CD14-positive monocyte (primary cell): ENCODE data around the gene NEFH. TPM values are rescaled to one million over a fixed set of nuclear protein-coding genes. Genes with fewer than 3 reads are reported as not detected.
A peak's percentile ranks its signal among the peaks of the same experiment; 100 is the strongest.

Experiments
- DNase-seq, 3 donors: peaks; one replicate each; pipeline ENCODE4 v3.0.0-alpha.2; 2011 to 2022
- H2AFZ ChIP-seq: 2 replicates; pipeline ENCODE4 v1.6.0; 2012; ENCODE audit warnings: mild to moderate bottlenecking, low read depth, low read length, inconsistent platforms; ENCODE audit not compliant: insufficient read depth, poor library complexity, severe bottlenecking
- H3K27ac ChIP-seq, 2 donors: 1 replicate in 1 of 2; 2 replicates in 1 of 2; pipeline ENCODE4 v1.5.1; 2012 to 2013; ENCODE audit warnings: low read length in 2 of 2, control low read depth in 1 of 2, inconsistent platforms in 1 of 2, low read depth in 1 of 2, mild to moderate bottlenecking in 1 of 2
- H3K27me3 ChIP-seq, 2 donors: one replicate each; pipeline versions ENCODE4 v1.6.0 to v1.6.1; 2011 to 2013; ENCODE audit warnings: low read length in 2 of 2; ENCODE audit not compliant: control insufficient read depth in 2 of 2, insufficient read depth in 2 of 2
- H3K36me3 ChIP-seq, 2 donors: replicated peaks in 1 of 2; 1 replicate in 1 of 2; 2 replicates in 1 of 2; pipeline versions ENCODE4 v1.5.1 to v1.6.1; 2012 to 2013; ENCODE audit warnings: low read length in 2 of 2, control low read depth in 1 of 2, inconsistent platforms in 1 of 2, mild to moderate bottlenecking in 1 of 2; ENCODE audit not compliant: insufficient read depth in 2 of 2, control insufficient read depth in 1 of 2
- H3K4me1 ChIP-seq, 2 donors: 1 replicate in 1 of 2; 2 replicates in 1 of 2; pipeline versions ENCODE4 v1.5.1 to v1.6.1; 2012 to 2013; ENCODE audit warnings: low read length in 2 of 2, control low read depth in 1 of 2, inconsistent platforms in 1 of 2, mild to moderate bottlenecking in 1 of 2, moderate library complexity in 1 of 2; ENCODE audit not compliant: insufficient read depth in 2 of 2, control insufficient read depth in 1 of 2
- H3K4me2 ChIP-seq: replicated peaks from 2 replicates; pipeline ENCODE3; 2012; ENCODE audit warnings: low read length, moderate library complexity, mild to moderate bottlenecking; ENCODE audit not compliant: poor library complexity, severe bottlenecking; ENCODE audit errors: extremely low read depth
- H3K4me3 ChIP-seq, 3 experiments: fragments of 200-600 bp in 1 of 3; sonication (generic) in 1 of 3; replicated peaks in 1 of 3; 1 replicate in 2 of 3; 2 replicates in 1 of 3; pipeline ENCODE4 v1.5.1; 2011 to 2013; ENCODE audit warnings: low read length in 3 of 3, mild to moderate bottlenecking in 3 of 3, control low read depth in 2 of 3, low read depth in 2 of 3, inconsistent platforms in 1 of 3, moderate library complexity in 1 of 3
- H3K79me2 ChIP-seq: 2 replicates; pipeline ENCODE4 v1.6.0; 2012; ENCODE audit warnings: mild to moderate bottlenecking, control low read depth, inconsistent platforms, low read length, moderate library complexity; ENCODE audit not compliant: insufficient read depth
- H3K9ac ChIP-seq: 2 replicates; pipeline ENCODE4 v1.6.0; 2017; ENCODE audit warnings: low read length, mild to moderate bottlenecking; ENCODE audit not compliant: insufficient read depth, poor library complexity, severe bottlenecking
- H3K9me3 ChIP-seq, 2 donors: replicated peaks in 1 of 2; 1 replicate in 1 of 2; 2 replicates in 1 of 2; pipeline versions ENCODE4 v1.5.1 to v1.6.1; 2012 to 2013; ENCODE audit warnings: low read length in 2 of 2, control low read depth in 1 of 2; ENCODE audit not compliant: control insufficient read depth in 1 of 2, insufficient read depth in 1 of 2
- H4K20me1 ChIP-seq: 2 replicates; pipeline ENCODE4 v1.6.0; 2012; ENCODE audit warnings: mild to moderate bottlenecking, low read length, control low read depth, moderate library complexity; ENCODE audit not compliant: insufficient read depth
- H3K27ac Mint-ChIP-seq, 7 donors: one replicate each; pipeline ENCODE4 v1.8.0; 2020; ENCODE audit warnings: mild to moderate bottlenecking in 7 of 7, mixed read lengths in 7 of 7, moderate library complexity in 6 of 7, inconsistent platforms in 2 of 7
- H3K27me3 Mint-ChIP-seq, 3 donors: one replicate each; pipeline ENCODE4 v1.8.0; 2021 to 2022; ENCODE audit warnings: low read depth in 3 of 3, mild to moderate bottlenecking in 3 of 3, mixed read lengths in 3 of 3, moderate library complexity in 3 of 3, inconsistent platforms in 1 of 3
- H3K36me3 Mint-ChIP-seq, 2 donors: one replicate each; pipeline ENCODE4 v1.8.0; 2020; ENCODE audit warnings: mixed read lengths in 2 of 2, inconsistent platforms in 1 of 2, mild to moderate bottlenecking in 1 of 2
- H3K4me1 Mint-ChIP-seq: one replicate; pipeline ENCODE4 v1.8.0; 2020; ENCODE audit warnings: mild to moderate bottlenecking, mixed read lengths
- H3K4me3 Mint-ChIP-seq, 2 donors: one replicate each; pipeline ENCODE4 v1.8.0; 2020; ENCODE audit warnings: mild to moderate bottlenecking in 2 of 2, mixed read lengths in 2 of 2, moderate library complexity in 1 of 2
- H3K9me3 Mint-ChIP-seq, 7 donors: one replicate each; pipeline ENCODE4 v1.8.0; 2020 to 2022; ENCODE audit warnings: mixed read lengths in 7 of 7, mild to moderate bottlenecking in 6 of 7, moderate library complexity in 6 of 7, inconsistent platforms in 2 of 7
- WGBS: methylation state at CpG from one replicate; pipeline ENCODE4 v1.1.5; 2013; ENCODE audit warnings: missing lambda C conversion rate; ENCODE audit not compliant: insufficient coverage; 5-methylcytosine and 5-hydroxymethylcytosine counted together
- intact Hi-C, 2 donors: fragments of 100-400 bp; cut with micrococcal nuclease; formaldehyde crosslinking; loops; one replicate each; pipeline versions ENCODE4 v1.15.0 to v1.15.1; 2023
- polyA plus RNA-seq, 3 donors: library from polyadenylated mRNA; depleted of rRNA in 1 of 3; unstranded in 2 of 3; stranded (reverse) in 1 of 3; fragments of 300-500 nt in 2 of 3; fragments of >200 nt in 1 of 3; fragmentation: Illumina TruSeq in 2 of 3; gene quantifications; 1 replicate in 2 of 3; 2 replicates in 1 of 3; pipeline ENCODE4 v1.2.3, GENCODE V29; 2012 to 2021
- TF ChIP-seq, protein P1 (sequence below): fragments of 200-600 bp; IDR thresholded peaks from one replicate; pipeline ENCODE4 v1.8.0; 2022; ENCODE audit warnings: antibody characterized with exemption, mild to moderate bottlenecking

The NEFH gene
- polyA plus RNA-seq, 3 donors, result 0.20 to 1.2 (median 0.74) TPM

DNA sequence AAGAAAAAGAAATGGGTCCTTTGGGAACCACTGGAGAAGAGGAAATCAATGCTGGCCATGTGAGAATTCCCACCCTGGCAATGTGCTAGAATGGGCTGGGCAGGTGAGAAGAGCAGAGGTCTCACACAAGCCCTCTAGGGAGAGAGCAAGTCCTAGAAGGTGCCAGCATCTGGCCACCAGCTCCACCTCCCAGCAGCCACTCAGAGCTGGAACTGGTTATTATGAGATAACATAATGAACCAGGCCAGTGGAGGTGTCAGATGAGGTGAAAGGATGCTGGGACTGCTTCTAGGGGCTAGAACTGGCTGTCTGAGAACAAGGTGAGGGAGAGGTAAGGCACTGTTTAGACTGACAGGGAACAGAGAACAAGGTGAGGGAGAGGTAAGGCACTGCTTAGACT is 29.3 kb downstream of the NEFH start:
- Histone ChIP-seq H3K9ac (no peak overlapping the region), H3K4me1 (peaks cover 0 to under 1% of the 10 kb centered on the region in 2 donors), H4K20me1 (no peaks in the 10 kb centered on the region), H3K27ac (no peak overlapping the region), H3K4me3 (no peak overlapping the region), H3K9me3 (no peaks in the 10 kb centered on the region), H3K4me2 (no peak overlapping the region), H2AFZ (no peak overlapping the region), H3K79me2 (no peaks in the 10 kb centered on the region), H3K27me3 (no peaks in the 10 kb centered on the region), H3K36me3 (peaks cover 67 to 77% of the 10 kb centered on the region in 2 donors)
- no peaks in the 10 kb centered on the region for H3K27me3 Mint-ChIP-seq
- H3K27ac Mint-ChIP-seq, result peak overlapping the region in 1 of 7 donors; percentile 67
- H3K36me3 Mint-ChIP-seq, result peaks cover 71 to 87% of the 10 kb centered on the region in 2 donors
- H3K9me3 Mint-ChIP-seq, result no peaks in the 10 kb centered on the region
- intact Hi-C loops, result no loop called here
- H3K4me1 Mint-ChIP-seq, result peaks cover 5% of the 10 kb centered on the region
- H3K4me3 Mint-ChIP-seq, result no peak overlapping the region
- DNase-seq, result no peak
- TF ChIP-seq, protein P1, sequence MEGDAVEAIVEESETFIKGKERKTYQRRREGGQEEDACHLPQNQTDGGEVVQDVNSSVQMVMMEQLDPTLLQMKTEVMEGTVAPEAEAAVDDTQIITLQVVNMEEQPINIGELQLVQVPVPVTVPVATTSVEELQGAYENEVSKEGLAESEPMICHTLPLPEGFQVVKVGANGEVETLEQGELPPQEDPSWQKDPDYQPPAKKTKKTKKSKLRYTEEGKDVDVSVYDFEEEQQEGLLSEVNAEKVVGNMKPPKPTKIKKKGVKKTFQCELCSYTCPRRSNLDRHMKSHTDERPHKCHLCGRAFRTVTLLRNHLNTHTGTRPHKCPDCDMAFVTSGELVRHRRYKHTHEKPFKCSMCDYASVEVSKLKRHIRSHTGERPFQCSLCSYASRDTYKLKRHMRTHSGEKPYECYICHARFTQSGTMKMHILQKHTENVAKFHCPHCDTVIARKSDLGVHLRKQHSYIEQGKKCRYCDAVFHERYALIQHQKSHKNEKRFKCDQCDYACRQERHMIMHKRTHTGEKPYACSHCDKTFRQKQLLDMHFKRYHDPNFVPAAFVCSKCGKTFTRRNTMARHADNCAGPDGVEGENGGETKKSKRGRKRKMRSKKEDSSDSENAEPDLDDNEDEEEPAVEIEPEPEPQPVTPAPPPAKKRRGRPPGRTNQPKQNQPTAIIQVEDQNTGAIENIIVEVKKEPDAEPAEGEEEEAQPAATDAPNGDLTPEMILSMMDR, result no peak

DNA sequence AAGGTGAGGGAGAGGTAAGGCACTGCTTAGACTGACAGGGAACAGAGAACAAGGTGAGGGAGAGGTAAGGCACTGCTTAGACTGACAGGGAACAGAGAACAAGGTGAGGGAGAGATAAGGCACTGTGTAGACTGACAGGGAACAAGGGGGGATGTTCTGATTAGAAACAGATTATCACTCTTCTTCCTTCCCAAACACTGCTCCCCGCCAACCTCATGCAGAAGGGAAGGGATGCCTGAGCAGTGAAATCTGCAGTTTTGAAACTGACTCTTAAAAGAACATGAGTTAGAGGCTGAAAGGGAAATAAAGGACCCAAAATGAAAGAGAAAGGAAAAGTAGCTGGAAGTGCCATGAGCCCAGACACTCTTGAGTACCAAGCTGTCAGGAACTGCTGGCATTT is 29.8 kb downstream of the NEFH start:
- no peak for DNase-seq

More for the DNA sequence above, 29.8 kb downstream of the NEFH start:
- no CpG with 5 or more reads among the region's 1 CpG for WGBS
- intact Hi-C loops, result no loop called here
- no peak overlapping the region for H2AFZ ChIP-seq
- no peaks in the 10 kb centered on the region for H3K9me3 Mint-ChIP-seq
- no peaks in the 10 kb centered on the region for H3K9me3 ChIP-seq
- H3K9ac ChIP-seq, result no peak overlapping the region
- TF ChIP-seq, protein P1, result no peak
- peak overlapping the region in 3 of 7 donors; percentile 27 to 81 (median 58) for H3K27ac Mint-ChIP-seq
- no peak overlapping the region for H3K4me2 ChIP-seq
- H3K4me3 ChIP-seq, result no peak overlapping the region
- peaks cover 2% of the 10 kb centered on the region for H3K4me1 Mint-ChIP-seq
- no peaks in the 10 kb centered on the region for H3K27me3 ChIP-seq
- peaks cover 67 to 79% of the 10 kb centered on the region in 2 donors for H3K36me3 ChIP-seq
- H3K27ac ChIP-seq, result peak overlapping the region in 1 of 2 donors; percentile 45
- no peaks in the 10 kb centered on the region for H4K20me1 ChIP-seq
- H3K4me3 Mint-ChIP-seq, result no peak overlapping the region
- no peaks in the 10 kb centered on the region for H3K4me1 ChIP-seq
- H3K79me2 ChIP-seq, result no peaks in the 10 kb centered on the region
- no peaks in the 10 kb centered on the region for H3K27me3 Mint-ChIP-seq
- peaks cover 71 to 88% of the 10 kb centered on the region in 2 donors for H3K36me3 Mint-ChIP-seq
